Kidney (tissue), 14 donors: ENCODE measurements around the gene PKD2L1. TPM values are rescaled to one million over a fixed set of nuclear protein-coding genes. Genes with fewer than 3 reads are reported as not detected.

Experiments
- DNase-seq, 5 donors: peaks; one replicate each; pipeline ENCODE4 v3.0.0-alpha.2; 2013 to 2020
- FAIRE-seq: peaks from 2 replicates; lab custom pipeline; 2012; peaks lifted over from hg19 to GRCh38; lab: Jason Lieb, UNC
- H3K27ac ChIP-seq, 2 donors: one replicate each; pipeline ENCODE4 v1.7.0; 2013; ENCODE audit warnings: low read depth in 2 of 2, low read length in 2 of 2, inconsistent platforms in 1 of 2
- H3K27me3 ChIP-seq: one replicate; pipeline ENCODE4 v1.7.1; 2013; ENCODE audit warnings: low read length, inconsistent platforms; ENCODE audit not compliant: control insufficient read depth, insufficient read depth
- H3K36me3 ChIP-seq, 3 donors: one replicate each; pipeline versions ENCODE4 v1.7.0 to v1.7.1; 2013; ENCODE audit warnings: low read length in 3 of 3, control low read depth in 1 of 3, inconsistent platforms in 1 of 3; ENCODE audit not compliant: insufficient read depth in 3 of 3, control insufficient read depth in 2 of 3
- H3K4me1 ChIP-seq, 3 donors: one replicate each; pipeline versions ENCODE4 v1.7.0 to v1.7.1; 2013; ENCODE audit warnings: low read length in 3 of 3, inconsistent platforms in 1 of 3, low read depth in 1 of 3; ENCODE audit not compliant: control insufficient read depth in 2 of 3, insufficient read depth in 2 of 3
- H3K4me3 ChIP-seq, 3 donors: one replicate each; pipeline versions ENCODE4 v1.7.0 to v1.8.1; 2013; ENCODE audit warnings: low read length in 3 of 3, control low read depth in 1 of 3, inconsistent platforms in 1 of 3
- H3K9ac ChIP-seq, 3 donors: one replicate each; pipeline versions ENCODE4 v1.7.0 to v1.7.1; 2013; ENCODE audit warnings: low read length in 3 of 3, control low read depth in 1 of 3, inconsistent platforms in 1 of 3
- H3K9me3 ChIP-seq, 3 donors: one replicate each; pipeline versions ENCODE4 v1.7.0 to v1.7.1; 2013; ENCODE audit warnings: low read length in 3 of 3, control low read depth in 1 of 3, inconsistent platforms in 1 of 3; ENCODE audit not compliant: control insufficient read depth in 2 of 3, insufficient read depth in 1 of 3
- CTCF ChIP-seq: IDR thresholded peaks from 3 replicates; pipeline ENCODE4 v1.5.1; 2012; ENCODE audit warnings: mild to moderate bottlenecking, moderate library complexity, borderline replicate concordance; ENCODE audit not compliant: insufficient read depth; ENCODE audit errors: extremely low read depth
- intact Hi-C: fragments of 100-400 bp; cut with DNase I; formaldehyde crosslinking; loops from one replicate; pipeline ENCODE4 v1.11.1; 2022
- polyA plus RNA-seq: library from polyadenylated mRNA; stranded (reverse); fragments of 350-450 nt; fragmentation: Illumina TruSeq; extraction: RNeasy Lipid Tissue Mini Kit (QIAGEN cat#74804); gene quantifications from one replicate; pipeline ENCODE4 v1.2.3, GENCODE V29; 2014; ENCODE audit warnings: low read depth, low replicate concordance; ENCODE audit not compliant: insufficient read depth
- total RNA-seq: library from RNA; stranded (reverse); fragmentation: NEBNext Ultra II Directional; extraction: Animal tissue kit (Norgen Biotek cat#: 25700); gene quantifications from one replicate; pipeline ENCODE4 v1.2.1, GENCODE V29; 2021
- donor health status: control.
- donor health status: control.
- donor health status: control.
- donor health status: control.
- donor health status: control.
- donor health status: DM: yes; HTN: yes; CAD: no.
- donor health status: Normal renal cell carcinoma (clear cell type).

PKD2L1 gene
- total and polyA plus RNA-seq, 2 donors from 2014 or later, result 0.17 TPM; not detected in 1

GRCh38 chr10:100328198-100328597 lies 1.8 kb downstream of the PKD2L1 start:
- no peak for DNase-seq
- intact Hi-C loops, result no loop called here
- Histone ChIP-seq H3K27me3 (peaks cover 4% of the 10 kb centered on the region), H3K36me3 (no peaks in the 10 kb centered on the region), H3K4me3 (no peak overlapping the region), H3K9me3 (no peaks in the 10 kb centered on the region), H3K27ac (no peak overlapping the region), H3K9ac (no peak overlapping the region), H3K4me1 (no peaks in the 10 kb centered on the region)
- FAIRE-seq, result no peak
- no peak for TF ChIP-seq CTCF

GRCh38 chr10:100327718-100328009 lies 2.4 kb downstream of the PKD2L1 start:
- no peak overlapping the region for H3K9ac ChIP-seq
- DNase-seq (no peak), FAIRE-seq (no peak)
- no peak for TF ChIP-seq CTCF
- no peaks in the 10 kb centered on the region for H3K36me3 ChIP-seq
- no peak overlapping the region for H3K4me3 ChIP-seq
- H3K27ac ChIP-seq, result no peak overlapping the region
- peaks cover 4% of the 10 kb centered on the region for H3K27me3 ChIP-seq
- H3K9me3 ChIP-seq, result no peaks in the 10 kb centered on the region
- no peaks in the 10 kb centered on the region for H3K4me1 ChIP-seq
- intact Hi-C loops, result no loop called here

GRCh38 chr10:100327007-100327717 lies 2.9 kb downstream of the PKD2L1 start:
- intact Hi-C loops, result no loop called here
- Histone ChIP-seq H3K4me3 (no peak overlapping the region), H3K27me3 (peaks cover 4% of the 10 kb centered on the region), H3K9ac (no peak overlapping the region), H3K36me3 (no peaks in the 10 kb centered on the region), H3K27ac (no peak overlapping the region), H3K4me1 (no peaks in the 10 kb centered on the region), H3K9me3 (no peaks in the 10 kb centered on the region)
- no peak for DNase-seq
- TF ChIP-seq CTCF, result no peak
- FAIRE-seq, result no peak

DNA sequence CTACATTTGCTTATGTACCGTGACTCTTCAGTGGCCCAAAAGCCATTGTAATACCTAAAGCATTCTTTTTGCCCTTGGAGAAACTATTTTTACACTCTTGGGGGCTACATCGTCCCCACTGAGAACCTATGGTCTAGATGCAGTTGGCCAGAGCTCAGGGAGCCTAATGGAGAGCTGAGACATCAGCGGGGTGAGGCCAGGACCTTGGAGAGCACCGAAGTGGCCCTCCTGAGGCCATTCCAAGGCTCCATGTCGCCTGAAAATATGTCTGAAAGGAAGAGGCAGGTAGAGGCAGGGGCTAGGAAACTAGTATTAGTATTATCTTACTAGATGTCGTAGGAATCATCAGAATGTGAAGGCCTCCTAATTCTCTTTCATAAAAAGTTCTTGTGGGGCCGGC lies 4.9 kb downstream of the PKD2L1 start:
- peaks cover 2% of the 10 kb centered on the region for H3K27me3 ChIP-seq
- H3K9me3 ChIP-seq, result no peaks in the 10 kb centered on the region
- no peak for TF ChIP-seq CTCF
- FAIRE-seq (no peak), DNase-seq (peak in 2 of 5 donors; percentile 18 to 31)
- H3K36me3 ChIP-seq, result no peaks in the 10 kb centered on the region
- H3K27ac ChIP-seq, result no peak overlapping the region
- no peak overlapping the region for H3K4me3 ChIP-seq
- intact Hi-C loops, result no loop called here
- H3K4me1 ChIP-seq, result no peaks in the 10 kb centered on the region
- no peak overlapping the region for H3K9ac ChIP-seq
